Gastroesophageal sphincter (tissue), 2 donors: Measurements from ENCODE around the gene TOMM22.

Experiments
- POLR2A ChIP-seq, 2 donors: fragments of 450-650 bp; IDR thresholded peaks; one replicate each; pipeline ENCODE4 v1.6.1; 2017; ENCODE audit warnings: antibody characterized with exemption in 2 of 2, mild to moderate bottlenecking in 2 of 2, moderate library complexity in 1 of 2
- POLR2AphosphoS5 ChIP-seq: sonication (generic); formaldehyde crosslinking; IDR thresholded peaks from one replicate; pipeline ENCODE4 v1.6.1; 2017; ENCODE audit warnings: antibody characterized with exemption

- no peak for TF ChIP-seq POLR2AphosphoS5
- no peak for TF ChIP-seq POLR2A (IDR thresholded peaks at IDR 0.05)
Measured at GRCh38 chr22:38719196-38719595, 37.4 kb downstream of the TOMM22 start.
